ENCODE results near the gene GADL1. TPM values are rescaled to one million over a fixed set of nuclear protein-coding genes. Genes with fewer than 3 reads are reported as not detected.

GADL1 gene
- total RNA-seq, 1 experiment from 2014 or later, result not detected

- H3K27me3 ChIP-seq (ENCODE audit: insufficient read depth, low read length), result no peaks in the 10 kb centered on the region
- H4K20me1 ChIP-seq (ENCODE audit: insufficient read depth), result no peaks in the 10 kb centered on the region
- H3K9me2 ChIP-seq (ENCODE audit: insufficient read depth), result no peaks in the 10 kb centered on the region
- no peaks in the 10 kb centered on the region for H3K9me3 ChIP-seq (ENCODE audit: control insufficient read depth in 1 of 2, insufficient read depth in 1 of 2, low read depth in 1 of 2, low read length in 2 of 2)
- intact Hi-C loops (cut with micrococcal nuclease), result no loop called here
- no peak overlapping the region for H3K27ac ChIP-seq (ENCODE audit: low read depth, low read length)
- ChIA-PET RAD21 (ENCODE audit: low non-redundant PET in 1 of 2, low total read pairs in 2 of 2, uncharacterized antibody in 2 of 2, unreplicated experiment in 2 of 2) (no interaction called here), POLR2A (no interaction called here), CTCF (interaction anchor here (1.1 to 2.2 kb wide), 3 partner anchors 9 to 277 kb away, joined by 4 to 7 read pairs (median 4); no protein-coding TSS in a partner anchor)
- H3K9ac ChIP-seq (ENCODE audit: low read length), result no peak overlapping the region
- peak; percentile 46; the same call in 1 of the 2 replicates for ATAC-seq
- no peak overlapping the region for H3K4me2 ChIP-seq (ENCODE audit: low read length)
- no peak for TF ChIP-seq RAD21 (IDR thresholded peaks at IDR 0.05; ENCODE audit: low read depth)
- no peak for TF ChIP-seq ZFX (IDR thresholded peaks at IDR 0.05)
- no peak for TF ChIP-seq EZH2phosphoT487 (IDR thresholded peaks at IDR 0.05; ENCODE audit: borderline replicate concordance)
- TF ChIP-seq ELF1 (IDR thresholded peaks at IDR 0.05; ENCODE audit: borderline replicate concordance, low read depth), result no peak
- TF ChIP-seq FOSL1 (IDR thresholded peaks at IDR 0.05; ENCODE audit: low read depth), result no peak
- TF ChIP-seq SIN3A (IDR thresholded peaks at IDR 0.05; ENCODE audit: low read depth), result no peak
- no peak for TF ChIP-seq CEBPB (IDR thresholded peaks at IDR 0.05; ENCODE audit: low read depth)
- DNase-seq (ENCODE audit: low read depth, low spot score), result no peak
- H3K36me3 ChIP-seq (ENCODE audit: control insufficient read depth in 1 of 2, insufficient read depth in 2 of 2, low read length in 2 of 2), result no peaks in the 10 kb centered on the region
- no peaks in the 10 kb centered on the region for H3K4me1 ChIP-seq (ENCODE audit: control insufficient read depth in 1 of 2, insufficient read depth in 2 of 2, low read length in 2 of 2)
- H3K4me3 ChIP-seq (replicated peaks in 1 of 2; ENCODE audit: low read depth in 1 of 2, low read length in 2 of 2), result no peak overlapping the region
- H2AFZ ChIP-seq (ENCODE audit: low read depth, low read length, poor library complexity, severe bottlenecking), result peak overlapping the region; percentile 80
- no TSS peak for BruUV-seq (replicated peaks)
- H3K79me2 ChIP-seq (ENCODE audit: insufficient read depth, low read length), result no peaks in the 10 kb centered on the region
Observed at GRCh38 chr3:30933478-30934207, 39.2 kb upstream of the GADL1 start.

GRCh38 chr3:30932513-30933098 lies 38.1 kb upstream of the GADL1 start:
- Histone ChIP-seq H2AFZ (ENCODE audit: low read depth, low read length, poor library complexity, severe bottlenecking) (no peak overlapping the region), H3K9ac (ENCODE audit: low read length) (no peak overlapping the region), H3K79me2 (ENCODE audit: insufficient read depth, low read length) (no peaks in the 10 kb centered on the region), H3K4me2 (ENCODE audit: low read length) (no peak overlapping the region), H3K36me3 (ENCODE audit: control insufficient read depth in 1 of 2, insufficient read depth in 2 of 2, low read length in 2 of 2) (no peaks in the 10 kb centered on the region), H3K27ac (ENCODE audit: low read depth, low read length) (no peak overlapping the region), H3K27me3 (ENCODE audit: insufficient read depth, low read length) (no peaks in the 10 kb centered on the region), H4K20me1 (ENCODE audit: insufficient read depth) (no peaks in the 10 kb centered on the region), H3K4me1 (ENCODE audit: control insufficient read depth in 1 of 2, insufficient read depth in 2 of 2, low read length in 2 of 2) (no peaks in the 10 kb centered on the region), H3K4me3 (replicated peaks in 1 of 2; ENCODE audit: low read depth in 1 of 2, low read length in 2 of 2) (no peak overlapping the region), H3K9me2 (ENCODE audit: insufficient read depth) (no peaks in the 10 kb centered on the region), H3K9me3 (ENCODE audit: control insufficient read depth in 1 of 2, insufficient read depth in 1 of 2, low read depth in 1 of 2, low read length in 2 of 2) (no peaks in the 10 kb centered on the region)
- DNase-seq (ENCODE audit: low read depth, low spot score) (no peak), ATAC-seq (no peak)
- ChIA-PET CTCF (no interaction called here), RAD21 (ENCODE audit: low non-redundant PET in 1 of 2, low total read pairs in 2 of 2, uncharacterized antibody in 2 of 2, unreplicated experiment in 2 of 2) (no interaction called here), POLR2A (no interaction called here)
- intact Hi-C loops (cut with micrococcal nuclease), result no loop called here
- BruUV-seq (replicated peaks), result no TSS peak
- TF ChIP-seq ATF3 (IDR thresholded peaks at IDR 0.05) (no peak), EZH2phosphoT487 (IDR thresholded peaks at IDR 0.05; ENCODE audit: borderline replicate concordance) (no peak), EGR1 (IDR thresholded peaks at IDR 0.05; ENCODE audit: low read depth) (no peak), POLR2A (IDR thresholded peaks at IDR 0.05; ENCODE audit: borderline replicate concordance, extremely low read depth, insufficient read depth, insufficient read length) (no peak), JUND (IDR thresholded peaks at IDR 0.05) (no peak), REST (IDR thresholded peaks at IDR 0.05; ENCODE audit: low read depth) (no peak), ELF1 (IDR thresholded peaks at IDR 0.05; ENCODE audit: borderline replicate concordance, low read depth) (no peak), ZBTB33 (IDR thresholded peaks at IDR 0.05; ENCODE audit: extremely low read depth, insufficient replicate concordance, low read length) (no peak), MAX (IDR thresholded peaks at IDR 0.05) (no peak)
